Measurements from ENCODE around the gene TEX12.
"Not testable (repeated sequence)": the region's sequence is repeated elsewhere in the genome, so short reads cannot be mapped to it uniquely, and the experiment has no call there.

TEX12 gene

GRCh38 chr11:112163875-112164685, 3.1 kb upstream of the TEX12 start, which contains the start of gene IL18:
Gene IL18 (minus strand): TSS chr11:112164094. CDS start chr11:112155053, 9,041 bp downstream.
- no peak for DNase-seq (ENCODE audit: low read depth)

DNA sequence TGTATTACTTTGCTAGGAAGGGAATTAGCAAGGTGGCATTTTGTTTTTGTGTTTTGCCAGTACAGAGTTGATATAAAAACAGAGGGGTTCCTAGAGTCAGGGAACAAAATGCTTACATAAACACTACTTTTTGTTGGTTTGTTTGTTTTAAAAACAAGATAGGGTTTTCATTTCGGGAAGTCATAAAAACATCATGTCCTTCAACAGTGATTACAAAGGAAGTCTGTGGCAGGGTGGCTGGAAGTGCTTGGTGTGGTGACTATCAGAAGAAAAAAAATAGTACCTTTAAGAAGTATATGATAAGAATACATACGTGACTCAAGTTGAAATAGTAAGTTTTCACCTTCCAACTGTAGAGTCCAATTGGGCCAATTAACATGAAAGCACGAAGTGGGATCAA, 2.1 kb upstream of the TEX12 start:
- DNase-seq (ENCODE audit: low read depth), result no peak

GRCh38 chr11:112166562-112166961, 610 bp upstream of the TEX12 start:
- DNase-seq (ENCODE audit: low read depth), result no peak

GRCh38 chr11:112172362-112172994, 5.3 kb downstream of the TEX12 start:
- DNase-seq (ENCODE audit: low read depth), result no peak

- DNase-seq (ENCODE audit: low read depth), result no peak
These were observed 6.0 kb downstream of the TEX12 start for GRCh38 chr11:112173152-112173551.

- no peak for DNase-seq (ENCODE audit: low read depth)
These were observed 7.8 kb downstream of the TEX12 start, which contains the start of gene BCO2 for GRCh38 chr11:112174789-112175598. Gene BCO2 (plus strand): TSS chr11:112175512. CDS start chr11:112175602, 90 bp downstream.

- no peak for DNase-seq (ENCODE audit: low read depth)
These were observed 8.4 kb downstream of the TEX12 start for GRCh38 chr11:112175599-112175952.

GRCh38 chr11:112176077-112176476, 8.9 kb downstream of the TEX12 start:
- DNase-seq (ENCODE audit: low read depth), result no peak

DNA sequence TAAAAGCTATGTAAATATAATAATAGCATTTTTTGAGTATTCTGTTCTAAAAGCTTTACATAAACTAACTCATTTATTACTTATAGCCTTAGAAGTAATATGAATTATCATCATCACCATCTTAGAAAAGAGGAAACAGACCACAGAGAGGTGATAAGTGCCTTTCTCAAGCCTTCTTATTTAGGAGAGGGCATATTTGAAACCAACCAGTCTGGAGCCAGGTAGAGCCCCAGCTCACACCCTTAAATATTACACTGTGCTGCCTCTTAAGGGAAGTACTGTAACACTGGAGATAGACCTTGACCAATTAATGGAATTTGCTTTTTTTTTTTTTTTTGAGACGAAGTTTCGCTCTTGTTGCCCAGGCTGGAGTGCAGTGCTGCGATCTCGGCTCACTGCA, 10.4 kb downstream of the TEX12 start:
- DNase-seq (ENCODE audit: low read depth), result no peak

- no peak for DNase-seq (ENCODE audit: low read depth)
These were observed 11.3 kb downstream of the TEX12 start for GRCh38 chr11:112178428-112178827.

- no peak for DNase-seq (ENCODE audit: low read depth)
These were observed 11.8 kb downstream of the TEX12 start for GRCh38 chr11:112178936-112179335.

DNA sequence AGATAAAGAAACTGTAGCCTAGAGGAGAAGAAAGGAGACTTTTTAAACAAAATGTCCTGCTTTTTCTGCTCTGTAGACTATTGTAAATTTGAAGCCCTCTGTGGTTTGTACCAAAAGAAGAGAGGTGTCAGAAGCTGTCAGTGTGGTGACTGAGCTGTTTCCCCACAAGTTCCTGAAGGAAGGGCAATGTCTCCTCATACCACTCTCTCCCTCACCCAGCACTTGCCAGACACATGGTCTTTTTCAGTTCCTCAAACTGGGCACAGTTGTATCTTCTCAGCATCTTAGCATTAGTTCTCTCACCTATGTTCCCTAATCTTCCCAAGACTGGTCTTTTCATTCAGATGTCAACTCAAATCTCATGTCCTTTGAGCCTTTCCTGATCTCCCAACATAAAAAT, 12.4 kb downstream of the TEX12 start:
- DNase-seq (ENCODE audit: low read depth), result no peak

- DNase-seq (ENCODE audit: low read depth), result no peak
These were observed 15.7 kb downstream of the TEX12 start for GRCh38 chr11:112182867-112183266.

DNA sequence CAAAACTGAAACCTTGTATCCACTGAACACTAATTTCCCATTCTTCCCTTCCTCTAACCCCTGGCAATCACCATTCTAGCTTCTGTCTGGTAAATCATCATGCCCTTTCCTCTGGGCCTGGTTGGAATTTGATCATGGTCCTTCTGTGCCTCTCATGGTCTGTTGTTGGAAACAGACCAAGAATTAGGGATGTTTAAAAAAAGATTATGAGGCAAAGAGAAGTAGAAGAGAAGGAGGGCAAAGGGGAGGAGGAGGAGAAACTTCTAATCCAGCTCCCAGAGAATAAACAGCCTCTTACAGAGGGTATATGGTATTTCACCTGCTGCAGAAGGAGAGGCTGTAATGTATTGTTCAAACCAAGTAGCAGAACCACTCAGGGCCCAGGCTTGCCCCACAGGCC, 18.7 kb downstream of the TEX12 start:
- DNase-seq (ENCODE audit: low read depth), result no peak

DNA sequence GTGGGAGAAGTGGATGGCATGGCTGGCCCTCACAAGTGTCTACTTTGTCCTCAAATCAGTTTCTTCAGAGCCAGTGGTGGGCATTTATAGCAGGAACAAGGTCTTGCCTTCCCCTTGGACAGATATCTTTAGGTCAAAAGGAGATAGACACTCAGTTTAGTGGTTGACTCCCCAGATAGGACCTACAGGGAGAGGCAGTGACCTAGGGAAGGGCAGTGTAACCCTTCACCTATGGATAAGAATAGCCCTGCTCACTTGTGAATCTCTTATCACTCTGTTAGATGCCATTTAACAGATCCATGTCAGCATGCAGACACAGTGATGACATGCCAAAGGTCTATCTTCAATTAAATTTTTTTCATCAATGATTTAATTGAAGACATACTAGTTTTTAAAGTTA, 19.1 kb downstream of the TEX12 start:
- no peak for DNase-seq (ENCODE audit: low read depth)

- not testable (repeated sequence) for DNase-seq (ENCODE audit: low read depth)
These were observed 27.9 kb downstream of the TEX12 start for GRCh38 chr11:112195113-112195512.

GRCh38 chr11:112195951-112196351, 28.8 kb downstream of the TEX12 start:
- no peak for DNase-seq (ENCODE audit: low read depth)

GRCh38 chr11:112196519-112197087, 29.4 kb downstream of the TEX12 start:
- no peak for DNase-seq (ENCODE audit: low read depth)

DNA sequence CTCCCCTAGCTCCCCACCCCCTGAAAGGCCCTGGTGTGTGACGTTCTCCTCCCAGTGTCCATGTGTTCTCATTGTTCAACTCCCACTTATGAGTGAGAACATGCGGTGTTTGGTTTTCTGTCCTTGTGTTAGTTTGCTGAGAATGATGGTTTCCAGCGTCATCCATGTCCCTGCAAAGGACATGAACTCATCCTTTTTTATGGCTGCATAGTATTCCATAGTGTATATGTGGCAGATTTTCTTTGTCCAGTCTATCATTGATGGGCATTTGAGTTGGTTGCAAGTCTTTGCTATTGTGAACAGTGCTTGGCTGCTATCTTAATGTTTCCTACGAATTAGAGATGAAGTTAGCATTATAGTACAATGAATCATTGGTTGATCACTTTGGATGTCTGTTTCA, 31.9 kb downstream of the TEX12 start:
- DNase-seq (ENCODE audit: low read depth), result not testable (repeated sequence)

DNA sequence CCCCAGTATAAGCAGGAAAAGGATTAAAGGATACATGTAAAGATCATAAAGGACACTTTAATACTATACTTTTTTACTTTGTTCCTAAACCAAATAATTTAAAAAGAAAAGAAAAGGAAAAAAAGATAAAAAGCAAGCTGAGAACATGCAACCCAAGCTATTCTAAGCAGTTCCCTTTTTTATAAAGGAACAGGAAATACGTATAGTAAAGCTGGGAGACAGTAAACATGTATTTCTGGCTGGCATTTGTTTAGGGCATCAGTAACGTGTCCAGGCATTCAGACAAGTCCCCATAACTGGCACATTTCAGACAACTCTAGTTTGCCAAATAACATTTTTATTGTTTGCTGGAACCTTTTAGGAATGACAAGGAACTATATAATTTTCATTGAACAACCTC, 33.1 kb downstream of the TEX12 start:
- DNase-seq (ENCODE audit: low read depth), result no peak

DNA sequence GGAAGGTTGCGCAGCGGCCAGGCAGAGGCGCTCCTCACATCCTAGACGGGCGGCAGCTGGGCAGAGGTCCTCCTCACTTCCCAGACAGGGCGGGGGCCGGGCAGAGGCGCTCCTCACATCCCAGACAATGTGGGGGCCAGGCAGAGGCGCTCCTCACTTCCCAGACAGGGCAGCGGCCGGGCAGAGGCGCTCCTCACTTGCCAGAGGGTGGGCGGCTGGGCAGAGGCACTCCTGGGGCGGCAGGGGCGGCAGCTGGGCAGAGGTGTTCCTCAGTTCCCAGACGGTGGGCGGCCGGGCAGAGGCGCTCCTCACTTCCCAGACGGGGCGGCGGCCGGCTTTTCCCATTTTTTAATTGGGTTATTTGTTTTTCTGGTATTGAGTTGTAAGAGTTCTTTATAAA, 38.9 kb downstream of the TEX12 start:
- DNase-seq (ENCODE audit: low read depth), result no peak

GRCh38 chr11:112210890-112211289, 43.7 kb downstream of the TEX12 start:
- no peak for DNase-seq (ENCODE audit: low read depth)

Data from stimulated activated CD8-positive, alpha-beta memory T cell treated with anti-CD3 and anti-CD28 coated beads, Interleukin-15, amount 100 ng/mL, for 1 hour (primary cell).